Activated CD4-positive, alpha-beta T cell treated with anti-CD3 and anti-CD28 coated beads, Interleukin-2, amount 50 U/mL, for 16 hours (primary cell): ENCODE data around the gene COA5.
A peak's percentile ranks its signal among the peaks of the same experiment; 100 is the strongest.

Experiments used
- DNase-seq: peaks from one replicate; pipeline ENCODE4 v3.0.0-alpha.2; 2020

The COA5 gene

DNA sequence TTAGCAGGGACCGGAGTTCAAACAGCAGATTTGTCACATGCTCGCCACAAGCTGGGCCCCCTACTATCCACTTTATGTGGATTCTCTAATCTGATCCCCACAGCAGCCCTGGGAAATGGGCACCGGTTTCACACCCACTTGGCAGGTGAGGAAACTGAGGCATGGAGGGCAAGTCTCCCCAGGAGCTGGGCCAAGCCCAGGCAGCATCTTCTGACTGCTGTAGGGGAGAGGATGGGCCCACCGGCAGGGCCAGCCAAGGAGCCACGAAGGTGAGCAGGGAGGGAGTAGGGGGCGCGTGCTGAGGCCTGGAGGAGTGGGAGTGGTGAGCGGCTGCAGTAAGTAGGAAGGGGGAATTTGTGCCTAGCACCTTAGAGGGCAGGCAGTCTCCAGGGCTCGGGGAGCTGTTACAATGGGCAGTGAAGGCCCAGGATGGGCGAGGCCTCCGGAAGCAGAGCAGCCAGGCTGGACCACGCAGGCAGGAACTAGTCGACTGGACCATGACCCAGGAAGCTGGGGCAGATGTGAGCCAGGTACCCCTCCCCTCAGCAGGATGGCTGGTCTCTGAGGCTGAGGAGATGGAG lies 37.1 kb downstream of the COA5 start:
- no peak for DNase-seq

DNA sequence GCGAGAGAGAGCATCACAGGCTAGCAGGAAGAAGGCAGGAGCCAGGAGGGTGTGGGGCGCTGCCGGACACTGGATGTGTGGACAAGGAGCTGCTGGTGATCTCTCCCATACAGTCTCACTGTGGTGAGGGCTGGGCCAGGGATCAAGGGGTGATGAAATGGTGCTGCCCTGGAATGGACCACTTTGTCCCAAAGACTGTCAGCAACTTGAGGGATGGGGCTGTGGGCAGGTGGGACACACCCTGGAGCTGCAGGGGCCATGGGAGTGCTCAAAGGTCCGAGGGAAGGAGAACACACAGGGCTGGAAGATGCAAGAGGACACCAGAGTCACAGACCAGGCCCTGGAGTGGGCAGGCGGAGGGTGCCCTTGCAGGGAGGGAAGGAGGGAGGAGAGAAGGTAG lies 38.0 kb downstream of the COA5 start:
- no peak for DNase-seq

DNA sequence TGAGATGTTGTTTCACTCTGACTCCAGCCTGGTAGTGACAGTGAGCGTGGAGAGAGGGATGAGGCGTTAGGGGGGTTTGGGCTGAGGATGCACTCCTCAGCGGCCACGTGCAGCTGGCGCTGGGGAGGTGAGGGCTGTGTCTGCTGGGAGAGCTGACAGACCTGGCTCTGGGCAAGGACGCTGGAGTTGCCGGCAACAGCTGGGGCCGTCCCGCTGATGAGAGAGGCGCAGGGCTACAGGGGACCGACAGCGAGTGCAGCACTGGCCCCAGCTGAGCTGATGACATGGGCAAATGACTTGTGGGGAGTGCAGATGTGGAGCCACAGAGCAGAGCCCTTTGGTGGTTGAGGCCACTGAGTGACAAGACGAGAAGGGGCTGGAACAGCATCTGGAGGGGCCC lies 38.4 kb downstream of the COA5 start:
- no peak for DNase-seq

DNA sequence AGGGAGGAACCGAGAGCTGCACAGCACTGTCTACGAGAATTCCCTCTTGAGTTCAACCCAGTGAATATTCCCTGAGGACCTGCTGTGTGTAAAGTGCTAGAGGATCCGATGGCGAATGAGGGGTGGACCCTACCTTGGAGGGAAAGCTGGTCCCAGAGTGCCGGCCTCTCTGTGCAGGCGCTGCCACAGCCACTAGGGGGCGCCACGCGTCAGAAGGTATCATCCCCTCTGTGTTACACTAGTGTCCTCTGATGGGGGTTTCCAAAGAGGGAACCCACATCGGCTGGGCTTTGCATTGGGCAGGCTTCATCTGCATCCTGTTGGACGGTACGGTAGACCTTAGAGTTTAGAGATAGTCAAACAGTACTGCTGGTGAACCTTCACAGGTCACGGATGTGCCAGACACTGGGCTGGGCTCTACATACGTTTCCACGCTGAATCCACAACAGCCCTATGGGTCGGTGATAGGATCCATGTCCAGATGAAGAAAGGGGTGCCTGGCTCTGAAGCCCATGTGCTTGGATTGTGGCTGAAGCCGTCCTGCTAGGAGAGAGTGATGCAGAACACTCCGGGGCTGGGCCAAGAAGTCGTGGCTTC lies 39.0 kb downstream of the COA5 start:
- DNase-seq: peak; percentile 55

DNA sequence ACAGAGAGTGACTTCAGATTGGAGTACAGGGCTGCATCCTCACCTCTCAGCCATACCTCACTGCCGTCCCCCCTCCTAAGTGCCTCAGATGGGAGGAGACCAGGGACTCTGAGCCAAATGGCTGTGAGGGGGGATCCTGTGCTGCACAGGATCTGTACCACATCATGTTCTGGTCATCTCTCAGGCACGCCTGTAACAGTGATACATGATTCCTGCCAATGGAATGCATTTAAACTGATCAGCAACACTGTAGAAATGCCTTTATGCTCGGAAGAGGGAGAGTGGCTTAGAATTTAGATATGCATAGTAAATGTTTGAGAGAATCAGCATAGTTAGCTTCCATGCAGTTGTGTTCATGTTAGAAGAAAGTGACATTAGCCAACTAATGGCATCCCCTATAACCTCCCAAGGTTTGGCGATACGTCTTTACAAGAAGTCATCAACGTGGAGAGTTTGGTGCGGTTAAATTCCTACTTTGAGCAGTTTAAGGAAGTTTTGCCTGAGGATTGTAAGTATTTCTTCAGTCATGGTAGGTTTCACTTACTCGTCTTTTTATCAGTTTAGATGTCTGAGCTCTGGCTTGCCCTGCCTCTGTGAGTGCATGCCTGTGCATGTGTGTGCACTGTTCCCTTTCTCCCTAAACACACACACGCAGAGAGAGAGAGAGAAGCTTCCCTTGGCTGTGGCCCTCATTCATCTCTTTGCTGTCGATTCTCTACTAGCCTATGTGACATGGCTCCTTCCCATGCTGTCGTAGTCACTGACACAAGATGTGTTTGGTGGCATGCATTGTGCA lies 40.0 kb downstream of the COA5 start:
- no peak for DNase-seq

DNA sequence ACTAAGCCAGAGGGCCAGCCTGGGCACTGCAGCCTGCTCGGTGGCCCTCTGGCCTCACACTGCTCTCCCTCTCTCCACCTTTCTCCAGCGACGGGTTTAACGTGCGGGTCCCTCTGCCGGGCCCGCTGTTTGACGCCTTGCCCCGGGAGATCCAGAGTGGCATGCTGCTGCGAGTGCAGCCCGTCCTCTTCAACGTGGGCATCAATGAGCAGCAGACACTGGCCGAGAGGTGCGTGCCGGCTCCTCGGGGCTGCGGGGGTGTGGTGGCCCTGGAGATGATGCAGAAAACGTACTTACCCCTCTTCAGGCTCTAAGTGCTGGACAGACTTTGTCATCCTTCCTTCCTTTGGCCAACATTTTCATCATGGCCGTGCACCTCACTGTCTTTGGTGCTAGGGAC lies 42.4 kb downstream of the COA5 start:
- DNase-seq: no peak

DNA sequence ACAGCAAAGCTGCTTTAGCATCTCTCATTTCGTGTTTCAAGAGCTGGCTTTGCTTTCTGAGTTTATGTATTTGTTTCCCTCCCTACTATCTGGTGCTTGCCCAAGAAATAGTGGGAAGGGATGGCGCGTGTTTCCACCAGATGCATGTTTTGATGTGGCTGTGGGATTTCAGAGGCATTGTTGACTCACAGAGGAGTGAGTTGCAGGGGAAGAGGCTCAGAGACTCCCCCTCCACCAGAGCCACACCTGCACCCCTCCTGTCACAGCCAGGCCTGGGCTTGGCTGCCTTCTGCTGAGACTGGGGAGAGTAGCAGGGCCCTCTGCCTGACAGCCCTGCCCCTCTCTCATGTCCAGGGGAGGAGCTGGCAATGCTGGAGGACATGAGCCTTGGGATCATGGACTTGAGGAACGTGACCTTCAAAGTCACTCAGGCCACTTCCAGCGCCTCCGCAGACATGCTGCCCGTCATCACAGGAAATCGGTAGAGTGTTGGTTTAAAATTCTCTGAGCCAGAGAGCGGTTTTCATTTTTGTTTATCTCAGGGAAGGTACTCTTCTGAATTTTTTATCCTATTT lies 42.9 kb downstream of the COA5 start:
- no peak for DNase-seq

DNA sequence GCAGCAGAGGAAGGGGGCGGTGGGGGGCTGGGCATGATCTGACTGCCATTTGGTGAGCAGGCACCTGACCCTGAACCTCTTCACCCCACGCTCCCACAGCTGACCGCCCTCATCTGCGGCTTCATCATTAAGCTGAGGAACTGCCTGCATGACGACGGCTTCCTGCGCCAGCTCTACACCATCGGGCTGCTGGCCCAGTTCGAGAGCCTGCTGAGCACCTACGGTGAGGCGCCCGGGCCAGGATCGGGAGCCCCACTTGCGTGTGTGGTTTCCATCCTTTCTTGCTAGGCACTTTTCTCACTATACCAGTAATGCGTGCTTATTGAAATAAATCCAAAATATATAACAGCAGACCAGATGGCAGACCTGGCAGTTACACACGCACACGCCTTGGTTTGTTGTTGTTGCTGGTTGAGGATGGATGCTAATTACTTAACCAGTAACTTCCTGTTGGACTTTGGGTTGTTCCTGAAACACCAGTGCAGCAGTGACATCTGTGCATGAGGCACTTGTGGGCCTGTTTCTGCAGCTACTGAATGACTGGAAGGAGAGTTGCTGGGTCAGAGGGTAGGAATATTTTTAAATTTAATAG lies 43.7 kb downstream of the COA5 start:
- DNase-seq: no peak

DNA sequence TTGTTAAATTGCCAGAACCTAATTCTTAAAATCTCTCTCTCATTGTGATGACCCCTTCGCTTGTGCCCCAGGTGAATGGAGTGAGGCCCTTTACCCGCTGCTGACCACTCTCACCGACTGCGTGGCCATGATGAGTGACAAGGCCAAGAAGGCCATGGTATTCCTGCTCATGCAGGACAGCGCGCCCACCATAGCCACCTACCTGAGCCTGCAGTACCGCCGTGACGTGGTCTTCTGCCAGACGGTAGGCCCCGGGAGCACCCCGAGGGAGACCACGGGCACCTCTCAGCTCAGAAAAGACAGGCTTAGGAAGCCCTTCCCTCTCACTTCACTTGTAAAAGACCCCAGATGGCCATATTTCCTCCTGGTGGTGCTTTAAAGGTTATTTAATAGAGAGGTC lies 44.9 kb downstream of the COA5 start:
- no peak for DNase-seq

DNA sequence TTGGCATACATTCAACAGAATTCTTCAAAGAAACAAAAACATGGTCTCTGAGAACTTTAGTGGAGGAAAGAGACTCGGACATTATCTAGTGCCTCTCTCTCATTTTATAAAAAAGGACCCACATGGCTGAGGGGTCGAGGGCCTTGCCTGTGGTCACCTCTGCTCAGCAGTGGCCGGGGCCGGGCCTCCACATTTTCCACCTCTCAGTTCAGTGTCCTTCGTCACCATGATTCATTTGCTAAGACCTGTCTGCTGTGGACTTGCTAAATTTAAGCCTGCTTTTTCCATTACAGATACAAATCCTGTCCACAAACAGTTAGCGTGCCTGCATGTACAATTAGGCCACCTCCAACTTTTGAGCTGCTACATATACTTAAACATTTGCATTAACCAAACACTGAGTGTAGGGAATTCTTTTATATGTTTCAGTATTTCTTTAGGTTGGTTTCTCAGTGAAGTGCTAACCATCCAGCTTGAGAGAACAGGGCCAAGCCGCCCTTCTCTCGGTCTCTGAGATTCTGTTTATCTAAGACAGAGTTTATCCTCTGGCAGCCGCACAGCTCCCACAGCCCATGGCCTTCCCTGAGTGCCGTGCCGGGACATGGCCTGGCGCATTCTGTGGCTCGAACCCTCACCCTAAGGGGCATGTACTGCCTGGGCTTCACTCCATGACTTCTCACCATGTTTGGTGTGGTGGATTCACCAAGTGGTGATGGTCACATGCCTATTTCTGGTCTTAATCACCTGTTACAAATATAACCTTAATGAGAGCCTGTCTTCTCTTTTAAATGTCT lies 46.2 kb downstream of the COA5 start:
- no peak for DNase-seq

DNA sequence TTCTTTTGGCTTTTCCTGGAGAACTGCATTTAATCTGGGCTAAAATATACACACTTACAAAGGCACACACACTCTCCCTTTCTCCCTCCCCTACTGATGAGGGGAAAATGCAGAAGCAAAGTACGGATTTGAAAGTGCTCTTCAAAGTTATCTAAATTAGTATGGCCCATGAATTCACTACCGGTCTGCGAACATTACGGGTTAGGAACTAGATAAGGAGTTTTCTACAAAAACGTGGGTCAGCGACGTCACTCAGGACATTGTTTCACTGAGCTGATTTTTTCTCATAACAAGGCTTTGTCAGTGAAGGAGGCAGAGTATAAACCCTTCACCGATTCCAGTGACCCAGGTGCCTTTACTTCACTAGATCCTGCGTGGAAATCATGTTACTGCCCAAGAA lies 47.3 kb downstream of the COA5 start:
- DNase-seq: no peak

DNA sequence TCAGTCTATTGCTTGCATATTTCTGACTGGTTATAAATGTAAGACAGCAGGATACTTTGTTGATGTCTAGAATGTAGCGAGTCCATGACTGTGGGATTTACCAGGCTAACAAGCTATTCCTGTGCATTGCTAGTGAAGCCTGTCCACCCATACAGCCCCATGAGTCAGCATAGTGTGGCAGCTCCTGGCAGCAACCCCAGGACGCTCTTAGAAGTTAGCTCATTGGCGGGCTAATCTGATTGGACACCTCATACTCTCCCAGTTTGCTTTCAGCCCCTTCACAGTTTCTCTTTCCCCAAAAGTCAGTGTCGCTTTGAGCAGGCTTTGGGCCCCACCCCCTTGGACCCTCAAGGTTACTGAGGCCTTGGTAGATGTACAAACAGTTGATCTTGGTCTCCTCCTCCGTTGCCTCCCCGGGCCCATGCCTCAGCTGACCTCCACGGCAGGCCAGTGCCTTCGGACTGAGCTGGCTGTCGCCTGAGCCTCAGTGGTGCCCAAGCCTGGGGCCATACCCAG lies 48.0 kb downstream of the COA5 start:
- DNase-seq: no peak

DNA sequence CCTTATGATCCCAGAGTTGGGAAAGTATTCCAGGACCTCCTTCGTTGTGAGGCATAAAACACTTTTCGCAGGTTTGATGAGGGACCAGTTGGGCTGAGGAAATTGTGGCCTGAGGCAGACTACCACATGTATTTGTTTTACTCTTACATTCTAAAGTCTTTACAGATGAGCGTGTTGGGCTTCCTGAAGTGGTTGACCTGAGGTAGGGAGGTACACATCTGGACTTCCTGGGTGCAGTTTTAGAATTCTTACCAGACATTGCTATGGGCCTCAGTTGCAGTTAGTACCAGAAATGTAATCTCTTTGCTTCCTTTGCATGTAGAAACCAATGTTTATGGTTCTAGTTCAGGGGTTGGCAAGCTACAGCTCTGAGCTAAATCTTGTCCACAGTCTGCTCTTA lies 48.7 kb downstream of the COA5 start:
- DNase-seq: peak; percentile 24

DNA sequence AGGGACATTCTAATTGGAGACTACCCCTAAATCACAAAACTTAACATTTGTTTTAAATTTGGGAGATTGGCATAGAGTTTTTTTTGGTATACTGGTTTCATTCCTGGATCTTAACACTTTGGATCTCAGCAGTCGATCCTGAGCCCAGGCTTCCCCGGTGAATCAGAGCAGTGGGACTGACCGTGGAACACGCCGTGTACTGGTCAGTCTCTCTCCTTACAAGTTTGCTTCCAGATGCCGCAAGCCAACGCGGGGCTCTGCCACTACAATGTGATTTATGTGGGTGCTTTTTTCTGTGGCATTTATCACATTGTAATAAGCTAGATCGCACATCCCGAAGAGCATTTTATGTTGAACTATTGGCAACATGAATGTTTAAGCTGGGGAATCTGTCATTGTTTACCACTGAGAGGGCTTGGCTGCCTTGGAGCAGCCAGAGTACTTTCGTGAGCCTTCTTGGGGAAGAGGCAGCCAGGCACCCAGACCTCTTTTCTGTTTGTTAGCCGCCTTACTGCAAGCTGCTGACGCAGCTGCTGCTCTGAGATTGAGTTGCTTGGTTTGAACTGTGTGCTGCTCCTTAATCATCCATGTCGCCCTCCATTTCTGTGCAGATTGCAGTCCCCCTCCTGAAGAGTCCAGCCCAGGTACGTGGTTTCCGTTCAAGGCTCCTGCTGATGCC lies 49.3 kb downstream of the COA5 start:
- no peak for DNase-seq

DNA sequence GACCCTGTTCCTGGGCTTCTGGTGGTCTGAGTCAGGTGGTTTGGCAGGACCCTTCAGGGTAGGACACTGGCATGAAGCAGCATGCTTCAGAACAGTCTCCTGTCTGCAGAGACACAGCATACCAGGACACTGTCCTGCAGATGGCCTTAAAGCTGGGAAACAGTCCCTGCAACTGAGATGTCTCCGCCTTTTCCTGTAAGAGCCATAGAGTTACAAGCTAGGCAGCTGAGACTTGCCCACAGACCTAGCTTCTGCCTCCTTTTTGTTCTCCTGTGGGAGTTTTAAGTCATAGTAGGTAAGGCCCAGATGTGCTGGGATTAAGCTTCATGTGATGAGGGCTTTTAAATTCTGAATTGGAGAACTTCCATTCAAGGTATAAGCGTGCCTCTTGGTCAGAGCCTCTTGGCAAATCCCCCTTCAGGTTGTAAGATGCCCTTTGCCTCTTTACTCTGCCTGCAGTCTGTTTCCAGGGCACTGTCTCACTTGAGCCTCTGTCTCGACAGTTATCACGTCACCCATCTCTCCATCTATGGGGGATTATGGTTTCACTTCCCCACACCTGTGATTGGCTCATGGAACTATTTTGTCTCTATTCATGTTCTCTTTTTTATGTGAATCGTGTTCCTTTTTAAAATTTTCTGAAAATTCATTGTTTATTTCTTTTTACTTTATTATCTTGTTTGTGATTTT lies 51.8 kb downstream of the COA5 start:
- no peak for DNase-seq

DNA sequence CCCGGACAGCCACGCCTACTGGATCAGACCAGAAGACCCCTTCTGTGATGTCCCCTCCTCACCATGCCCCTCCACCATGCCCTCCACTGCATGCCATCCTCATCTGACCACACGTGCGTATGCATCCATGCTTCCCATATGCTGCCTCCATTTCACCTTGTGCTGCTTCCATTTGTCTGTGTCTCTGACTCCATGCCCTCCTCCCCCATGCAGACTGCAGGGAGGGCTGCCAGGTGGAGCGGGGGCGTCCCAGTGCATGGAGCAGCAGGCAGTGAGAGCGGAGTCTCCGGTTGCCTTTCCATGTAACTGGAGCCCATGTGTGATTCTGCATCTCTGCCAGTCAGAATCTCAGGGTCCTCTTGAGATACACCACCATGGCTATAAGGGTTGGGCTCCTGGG lies 52.6 kb downstream of the COA5 start:
- DNase-seq: no peak

DNA sequence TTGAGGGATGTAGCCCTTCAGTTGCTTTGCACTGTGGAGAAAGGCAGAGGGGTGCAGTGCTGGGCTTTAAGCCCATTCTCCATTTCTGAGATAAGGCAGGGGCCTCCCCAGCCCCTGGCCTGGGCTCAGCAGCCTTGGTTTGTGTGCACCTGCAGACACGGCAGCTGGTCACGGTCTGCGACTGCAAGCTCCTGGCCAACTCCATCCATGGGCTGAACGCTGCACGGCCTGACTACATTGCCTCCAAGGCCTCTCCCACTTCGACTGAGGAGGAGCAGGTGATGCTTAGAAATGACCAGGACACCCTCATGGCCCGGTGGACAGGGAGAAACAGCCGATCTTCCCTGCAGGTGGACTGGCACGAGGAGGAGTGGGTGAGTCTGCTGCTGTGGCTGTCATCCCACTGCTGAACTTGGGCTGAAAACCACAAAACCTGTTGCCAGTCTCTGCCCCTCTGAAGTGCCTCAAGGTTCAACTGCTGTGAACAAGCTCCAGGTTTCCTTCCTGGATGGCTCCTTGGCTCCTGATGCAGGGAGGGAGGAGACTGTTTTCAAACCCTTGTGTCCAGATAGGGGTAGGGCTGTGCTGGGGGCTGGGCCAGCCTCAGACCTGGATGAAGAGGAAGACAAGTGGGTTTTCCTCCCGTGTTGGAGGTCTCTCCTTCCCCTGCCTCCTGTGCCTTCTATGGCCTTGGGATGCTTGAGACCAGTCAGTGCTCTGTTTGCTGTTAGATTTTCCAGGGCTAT lies 54.0 kb downstream of the COA5 start:
- DNase-seq: no peak

DNA sequence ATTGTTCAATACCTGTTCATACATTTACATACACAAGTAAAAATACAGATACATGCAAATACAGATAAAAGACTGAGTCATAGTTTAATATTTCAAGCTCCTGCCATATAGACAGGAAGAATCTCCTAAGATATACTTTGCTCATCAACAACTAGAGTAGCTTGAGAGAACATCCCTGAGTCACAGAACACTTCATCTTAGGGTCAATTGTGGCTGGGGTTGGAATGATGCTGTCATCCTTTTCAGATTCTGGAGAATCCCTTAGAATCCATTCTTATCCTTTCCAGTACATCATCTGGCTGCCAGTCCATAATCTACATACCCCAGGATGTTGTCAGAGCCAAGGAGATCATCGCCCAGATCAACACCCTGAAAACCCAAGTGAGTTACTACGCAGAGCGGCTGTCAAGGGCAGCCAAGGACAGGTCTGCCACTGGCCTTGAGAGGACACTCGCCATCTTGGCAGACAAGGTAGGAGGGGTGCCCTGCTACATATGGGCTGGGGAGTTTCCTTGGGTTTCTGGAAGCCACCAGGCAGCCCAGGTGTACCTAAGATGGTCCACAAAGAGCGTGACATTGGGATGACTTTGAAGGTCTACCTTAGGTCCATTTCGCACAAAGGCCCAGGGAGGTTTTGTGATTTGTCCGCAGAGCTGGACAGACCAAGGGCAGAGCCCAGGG lies 55.7 kb downstream of the COA5 start:
- no peak for DNase-seq

DNA sequence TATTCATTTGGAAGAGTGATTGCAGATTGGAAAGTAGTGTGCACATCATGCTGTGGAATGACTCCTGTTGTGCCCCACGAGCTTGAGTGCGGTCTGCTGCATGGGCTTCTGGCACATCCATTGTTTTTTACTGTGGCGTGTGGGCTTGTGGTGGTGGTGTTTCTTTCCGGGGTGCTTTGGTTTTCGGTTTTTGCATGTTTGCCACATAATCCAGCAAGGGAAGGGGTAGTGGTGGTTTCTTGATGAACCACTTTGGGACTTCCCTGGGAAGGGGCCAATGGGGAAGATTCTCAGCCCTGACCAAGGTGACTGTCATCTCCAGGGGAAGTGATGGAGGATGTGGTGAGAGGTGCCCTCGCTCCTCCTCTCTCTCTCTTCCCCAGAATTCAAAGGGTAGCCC lies 57.0 kb downstream of the COA5 start:
- peak; percentile 78 for DNase-seq

DNA sequence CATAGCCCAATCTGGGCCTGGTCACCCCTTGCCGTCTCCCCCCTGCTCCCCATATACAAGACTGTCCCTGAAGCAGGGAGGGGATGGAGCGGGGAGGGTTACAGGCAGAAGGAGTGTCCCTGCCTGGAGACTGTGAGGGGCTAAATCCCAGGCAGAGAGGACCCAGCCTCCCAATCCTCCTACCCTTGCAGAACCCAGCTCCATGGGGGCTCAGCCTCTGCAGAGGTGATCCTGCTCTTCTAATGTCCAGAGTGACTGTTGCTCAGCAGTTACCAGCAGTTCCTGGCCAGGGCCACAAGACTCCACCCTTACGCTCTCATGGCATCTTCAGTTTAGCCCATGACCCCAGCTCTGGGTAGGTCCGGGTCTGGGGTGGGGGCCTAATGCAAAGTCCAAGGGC lies 58.1 kb downstream of the COA5 start:
- no peak for DNase-seq
